Testis (tissue), 2 donors: ENCODE data around the gene EDIL3.

ENCODE experiments used
- CTCF ChIP-seq, 3 experiments: fragments of 450-650 bp in 2 of 3; fragments of 200-600 bp in 1 of 3; sonication (generic) in 1 of 3; IDR thresholded peaks; one replicate each; pipeline ENCODE4 v1.5.1; 2016 to 2019; ENCODE audit warnings: antibody characterized with exemption in 3 of 3, mild to moderate bottlenecking in 2 of 3, moderate library complexity in 1 of 3
- POLR2A ChIP-seq: fragments of 450-650 bp; IDR thresholded peaks from one replicate; pipeline ENCODE4 v1.6.1; 2017; ENCODE audit warnings: antibody characterized with exemption, mild to moderate bottlenecking, moderate library complexity

DNA sequence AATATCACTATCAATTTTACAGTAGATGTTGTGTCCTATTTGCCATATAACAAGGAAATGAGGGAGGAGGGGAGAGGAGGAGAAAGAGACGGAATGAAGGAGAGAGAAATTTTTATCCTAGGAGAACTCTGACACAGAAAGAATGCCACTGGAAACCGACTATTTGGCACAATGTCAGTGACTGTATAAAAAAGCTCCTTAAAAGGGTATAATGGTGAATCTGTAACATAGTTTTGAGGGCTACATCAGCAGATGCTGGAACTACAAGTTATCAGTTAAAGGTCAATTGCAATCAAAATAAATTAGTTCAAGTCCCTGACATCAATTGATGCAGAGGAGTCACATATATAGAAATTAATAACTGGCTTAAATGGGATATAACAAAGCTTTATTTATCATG is 5.7 kb downstream of the EDIL3 start:
- TF ChIP-seq CTCF (IDR thresholded peaks at IDR 0.05) (no peak), POLR2A (no peak)
